ENCODE data around the gene MDM4.
A peak's percentile ranks its signal among the peaks of the same experiment; 100 is the strongest.

Gene MDM4

GRCh38 chr1:204562075-204562990 is 46.1 kb downstream of the MDM4 start:
- no peak for DNase-seq (ENCODE audit: low read depth)

- DNase-seq (ENCODE audit: low read depth), result no peak
Measured at GRCh38 chr1:204563307-204563706, 47.1 kb downstream of the MDM4 start.

DNA sequence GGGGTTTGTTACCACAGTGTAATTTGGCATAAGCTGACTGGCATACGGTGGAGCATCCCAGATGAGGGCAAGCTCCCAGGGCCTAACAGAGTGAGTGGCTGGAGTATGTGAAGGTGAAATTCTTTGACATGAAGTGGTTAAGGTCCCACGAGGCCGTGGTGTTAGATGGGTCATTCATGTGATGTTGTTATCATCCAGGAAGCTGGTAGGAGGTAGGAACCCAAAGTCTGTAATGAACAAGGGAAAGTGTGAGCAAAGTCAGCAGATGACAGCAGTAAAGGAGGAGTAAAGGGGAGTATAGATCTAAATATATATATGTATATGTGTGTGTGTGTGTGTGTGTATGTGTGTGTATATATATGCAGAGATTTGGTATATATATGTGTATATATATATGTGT is 47.6 kb downstream of the MDM4 start:
- no peak for DNase-seq (ENCODE audit: low read depth)

DNA sequence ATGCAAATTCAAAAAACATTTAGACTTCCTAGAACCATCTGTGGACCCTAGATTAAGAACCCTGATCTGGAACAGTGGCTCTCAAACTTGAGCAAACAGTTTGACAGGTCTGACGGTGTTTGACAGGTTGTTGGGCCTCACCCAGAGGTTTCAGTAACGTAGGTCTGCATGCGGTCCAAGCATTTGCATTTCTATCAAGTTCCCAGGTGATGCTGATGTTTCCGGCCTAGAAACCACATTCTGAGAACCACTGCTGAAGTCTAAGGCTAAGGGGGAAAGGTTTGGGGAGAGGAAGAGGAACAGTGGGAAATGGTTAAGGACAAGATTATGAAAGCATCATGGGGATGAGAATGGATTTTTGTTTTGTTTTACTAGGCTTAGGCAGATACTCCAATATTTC is 48.6 kb downstream of the MDM4 start:
- DNase-seq (ENCODE audit: low read depth), result no peak

DNA sequence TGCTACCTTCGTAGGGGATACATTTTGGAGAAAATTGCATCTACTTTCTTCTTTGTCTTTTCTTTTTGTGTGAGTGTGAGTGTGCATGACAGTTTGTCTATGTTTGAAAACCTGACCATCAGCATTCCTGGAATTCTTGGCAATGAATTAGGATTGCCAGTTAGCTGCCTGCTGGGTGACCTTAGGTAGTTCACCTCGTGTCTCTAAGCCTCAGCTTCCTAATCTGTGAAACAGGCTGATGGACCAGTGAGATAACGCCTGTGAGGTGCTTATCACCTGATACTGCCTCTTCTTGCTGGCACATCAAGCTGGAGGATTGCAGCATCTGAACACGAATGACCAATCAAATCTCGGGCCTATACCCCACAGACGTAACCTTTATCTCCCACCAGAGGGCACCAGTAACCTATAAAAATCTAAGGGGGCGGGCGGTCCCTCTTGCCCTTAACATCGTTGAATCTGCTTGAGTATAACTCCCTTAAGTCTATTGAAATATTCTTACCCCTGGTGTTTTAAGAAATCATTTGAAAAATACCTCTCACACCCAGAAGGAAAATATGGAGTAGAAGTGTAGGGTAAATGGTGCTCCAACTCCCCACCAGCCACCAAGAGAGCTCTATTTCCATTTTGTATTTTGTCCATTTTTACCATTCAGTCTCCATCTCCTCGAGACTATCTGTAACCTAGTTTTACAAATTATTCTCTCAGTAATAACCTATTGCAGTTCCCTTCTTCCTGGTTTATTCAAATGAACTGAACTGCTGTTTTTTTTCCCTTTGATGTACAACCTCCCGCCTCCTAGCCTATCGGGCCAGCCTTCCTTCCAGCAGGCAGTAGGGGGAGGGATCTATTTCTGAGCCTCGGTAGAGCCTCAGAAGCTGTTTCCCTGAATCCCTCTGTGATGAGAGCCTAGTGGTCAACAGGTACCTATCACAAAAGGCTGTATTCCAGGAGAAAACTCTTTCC is 49.7 kb downstream of the MDM4 start:
- peak; percentile 82 for DNase-seq (ENCODE audit: low read depth)

DNA sequence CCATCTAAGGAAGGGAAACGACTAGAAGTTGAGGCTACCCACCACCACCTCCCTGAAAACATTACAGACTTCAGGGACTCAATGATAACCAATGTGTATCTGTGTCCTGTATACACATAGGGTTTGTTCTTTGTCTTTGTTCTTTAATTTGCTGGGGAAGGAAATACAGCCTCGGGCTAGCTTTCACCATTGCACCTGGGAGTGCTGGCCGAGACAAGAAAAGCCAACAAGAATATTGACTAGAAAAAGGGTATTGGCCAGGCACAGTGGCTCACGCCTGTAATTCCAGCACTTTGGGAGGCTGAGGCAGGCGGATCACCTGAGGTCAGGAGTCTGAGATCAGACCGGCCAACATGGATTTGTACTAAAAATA is 50.4 kb downstream of the MDM4 start:
- DNase-seq (ENCODE audit: low read depth), result no peak

- DNase-seq (ENCODE audit: low read depth), result no peak
Measured at GRCh38 chr1:204567071-204567470, 50.9 kb downstream of the MDM4 start.

- DNase-seq (ENCODE audit: low read depth), result no peak
Measured at GRCh38 chr1:204568576-204569315, 52.5 kb downstream of the MDM4 start.

- no peak for DNase-seq (ENCODE audit: low read depth)
Measured at GRCh38 chr1:204569478-204569877, 53.3 kb downstream of the MDM4 start.

GRCh38 chr1:204570021-204570420 is 53.8 kb downstream of the MDM4 start:
- DNase-seq (ENCODE audit: low read depth), result peak; percentile 43

DNA sequence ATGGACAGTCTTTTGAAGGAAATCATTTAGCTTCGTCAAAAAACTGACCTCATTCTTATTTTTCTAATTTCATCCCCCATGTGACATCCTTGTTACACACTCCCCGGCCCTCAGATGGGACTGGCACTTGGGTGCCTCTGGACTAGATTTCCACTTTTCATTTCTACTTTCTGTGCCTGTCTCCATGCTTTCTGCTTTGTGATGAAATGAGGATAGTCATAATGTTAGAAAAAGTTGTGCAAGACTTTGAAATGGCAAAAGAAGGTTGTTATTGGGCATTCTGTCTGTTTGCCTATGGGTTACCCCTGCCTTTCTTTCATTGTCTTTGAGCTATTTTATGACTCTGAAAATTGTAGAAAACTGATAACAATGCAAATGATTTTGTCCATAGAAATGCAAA is 54.9 kb downstream of the MDM4 start:
- no peak for DNase-seq (ENCODE audit: low read depth)

DNA sequence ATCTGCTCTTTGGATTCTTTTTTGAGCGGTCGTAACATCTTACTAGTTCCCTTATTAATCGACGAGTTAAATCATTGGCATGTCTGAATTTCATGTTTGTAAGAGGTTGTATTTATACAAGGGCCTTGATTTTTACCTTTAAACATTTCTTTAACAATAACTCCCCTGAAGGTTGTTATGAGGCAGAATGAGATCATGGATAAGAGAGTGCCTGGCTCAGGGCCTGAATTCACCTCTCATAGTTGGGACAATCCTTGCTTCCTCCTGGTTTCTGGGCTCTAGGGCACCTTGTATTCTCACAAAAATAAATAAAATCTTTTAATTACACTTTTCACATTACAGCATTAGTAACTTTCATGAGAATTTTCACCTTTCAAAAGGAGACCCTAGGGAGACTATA is 55.4 kb downstream of the MDM4 start:
- no peak for DNase-seq (ENCODE audit: low read depth)

- DNase-seq (ENCODE audit: low read depth), result peak; percentile 78
Measured at GRCh38 chr1:204572923-204573922, 57.0 kb downstream of the MDM4 start.

GRCh38 chr1:204574016-204574864 is 58.0 kb downstream of the MDM4 start:
- DNase-seq (ENCODE audit: low read depth), result no peak

- no peak for DNase-seq (ENCODE audit: low read depth)
Measured at GRCh38 chr1:204574865-204575163, 58.6 kb downstream of the MDM4 start.

DNA sequence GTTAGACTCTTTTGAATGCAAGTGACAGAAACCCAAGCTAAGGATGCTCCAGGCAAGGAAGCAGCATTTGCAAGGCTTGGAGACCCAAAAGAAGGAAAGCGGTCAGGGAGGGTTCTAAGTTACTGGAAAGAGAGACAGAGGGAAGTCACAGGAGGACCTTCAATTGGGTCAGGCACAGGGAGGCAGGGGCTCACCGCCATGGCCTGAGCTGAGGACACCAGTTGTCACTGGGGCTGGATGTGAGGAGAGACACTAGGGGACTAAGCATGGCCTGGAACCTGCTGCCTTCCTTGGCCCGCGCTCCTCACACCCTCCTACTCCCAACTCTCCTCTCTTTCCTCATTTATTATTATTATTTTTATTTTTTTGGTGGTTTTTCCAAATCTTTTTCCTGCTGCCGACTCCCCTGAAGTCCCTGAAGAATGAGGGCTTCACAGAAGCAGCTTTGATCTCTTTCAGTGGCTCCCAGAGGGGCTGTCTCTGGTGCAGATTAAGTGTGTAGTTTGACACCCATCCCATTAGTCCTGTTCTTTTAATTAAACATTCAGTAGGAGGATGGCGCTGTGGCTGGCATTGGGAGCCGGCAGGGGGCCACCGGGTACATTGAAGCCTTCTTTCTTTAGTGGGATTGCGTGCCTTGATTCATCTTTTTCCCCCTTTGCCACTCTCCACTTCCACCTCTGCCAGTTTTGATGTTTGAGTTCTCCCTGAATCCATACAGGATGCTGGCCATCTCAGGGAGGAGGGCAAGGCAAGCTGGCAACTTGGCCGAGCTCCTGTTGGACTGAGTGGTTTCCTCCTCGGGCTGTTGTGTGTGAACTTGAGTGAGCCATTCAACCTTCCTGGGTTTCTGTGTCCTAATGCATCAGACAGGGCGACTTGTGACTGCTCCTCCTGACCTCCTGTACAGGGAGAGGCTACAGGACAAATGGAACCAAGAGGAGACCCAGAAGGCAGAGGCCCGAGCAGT is 59.3 kb downstream of the MDM4 start:
- no peak for DNase-seq (ENCODE audit: low read depth)

- no peak for DNase-seq (ENCODE audit: low read depth)
Measured at GRCh38 chr1:204576422-204576821, 60.2 kb downstream of the MDM4 start.

GRCh38 chr1:204577794-204578478 is 61.7 kb downstream of the MDM4 start:
- DNase-seq (ENCODE audit: low read depth), result no peak

Measured in ELR (cell line).